Erythroblast (primary cell): ENCODE measurements around the gene DCUN1D3.

Source experiments
- GATA1 ChIP-seq: IDR thresholded peaks from 2 replicates; pipeline ENCODE4 v1.6.1; 2011; ENCODE audit warnings: low read depth, mild to moderate bottlenecking, control low read depth, low read length, moderate library complexity
- POLR2A ChIP-seq: IDR thresholded peaks from 2 replicates; pipeline ENCODE4 v1.6.1; 2011; ENCODE audit warnings: mild to moderate bottlenecking, low read length

- TF ChIP-seq POLR2A = no peak
- TF ChIP-seq GATA1 = no peak
Observed at GRCh38 chr16:20887207-20887606, 13.0 kb downstream of the DCUN1D3 start.
